Activated T-helper 1 cell treated with anti-CD3 and anti-CD28 coated beads, Interleukin-12 subunit alpha, Interleukin-12 subunit beta, Interleukin-2, Interleukin-4 antibody, amounts not matched to agents 30 ng/mL and 10 ng/mL and 1 ng/mL, durations not matched to agents 14 hours and 24 hours and 36 hours (primary cell): ENCODE measurements around the gene CCR6. TPM values are rescaled to one million over a fixed set of nuclear protein-coding genes. Genes with fewer than 3 reads are reported as not detected.
A peak's percentile ranks its signal among the peaks of the same experiment; 100 is the strongest.
"Not testable (repeated sequence)": the region's sequence is repeated elsewhere in the genome, so short reads cannot be mapped to it uniquely, and the experiment has no call there.

ENCODE experiments used
- DNase-seq: peaks from one replicate; pipeline ENCODE4 v3.0.0; 2021; ENCODE audit warnings: low spot score
- H3K27ac Mint-ChIP-seq: one replicate; pipeline ENCODE4 v1.8.0; 2021; ENCODE audit warnings: mild to moderate bottlenecking, mixed read lengths
- H3K27me3 Mint-ChIP-seq: one replicate; pipeline ENCODE4 v1.8.0; 2022; ENCODE audit warnings: mild to moderate bottlenecking, moderate library complexity, mixed read lengths; ENCODE audit not compliant: insufficient read depth
- H3K36me3 Mint-ChIP-seq: one replicate; pipeline ENCODE4 v1.8.0; 2021; ENCODE audit warnings: low read depth, mixed read lengths
- H3K4me1 Mint-ChIP-seq: one replicate; pipeline ENCODE4 v1.8.0; 2021; ENCODE audit warnings: low read depth, mixed read lengths
- H3K4me3 Mint-ChIP-seq: one replicate; pipeline ENCODE4 v1.8.0; 2021; ENCODE audit warnings: mild to moderate bottlenecking, moderate library complexity, mixed read lengths
- H3K9me3 Mint-ChIP-seq: one replicate; pipeline ENCODE4 v1.8.0; 2021; ENCODE audit warnings: mixed read lengths
- intact Hi-C: fragments of 100-400 bp; cut with micrococcal nuclease; formaldehyde crosslinking; loops from one replicate; pipeline ENCODE4 v1.15.1; 2024
- total RNA-seq: library from RNA; stranded (reverse); gene quantifications from 2 replicates; pipeline ENCODE4 v1.2.3, GENCODE V29; 2022

CCR6 gene
- total RNA-seq: not detected in 2 replicates

- Mint-ChIP-seq H3K27ac (no peak within 1 kb of the TSS), H3K4me3 (no peak within 1 kb of the TSS), H3K9me3 (no peaks in the 10 kb centered on the region), H3K4me1 (no peaks in the 10 kb centered on the region), H3K27me3 (peaks cover 7% of the 10 kb centered on the region), H3K36me3 (no peaks in the 10 kb centered on the region)
- intact Hi-C loops: no loop called here
- no peak for DNase-seq
Observed at GRCh38 chr6:167122827-167123657, at the start of gene CCR6. CCR6 (plus strand) TSS chr6:167123096; CDS start chr6:167136135, 13,039 bp downstream.

- H3K27me3 Mint-ChIP-seq: peaks cover 33% of the 10 kb centered on the region
- peaks cover 15% of the 10 kb centered on the region for H3K9me3 Mint-ChIP-seq
- no peak overlapping the region for H3K4me3 Mint-ChIP-seq
- no peaks in the 10 kb centered on the region for H3K4me1 Mint-ChIP-seq
- DNase-seq: no peak
- intact Hi-C loops: no loop called here
- H3K27ac Mint-ChIP-seq: no peak overlapping the region
- H3K36me3 Mint-ChIP-seq: no peaks in the 10 kb centered on the region
Observed at GRCh38 chr6:167073679-167074274, 49.1 kb upstream of the CCR6 start.

GRCh38 chr6:167077241-167077932 is 45.5 kb upstream of the CCR6 start:
- peaks cover 15% of the 10 kb centered on the region for H3K27me3 Mint-ChIP-seq
- DNase-seq: no peak
- H3K27ac Mint-ChIP-seq: no peak overlapping the region
- no peaks in the 10 kb centered on the region for H3K36me3 Mint-ChIP-seq
- H3K4me1 Mint-ChIP-seq: peaks cover 14% of the 10 kb centered on the region
- no peak overlapping the region for H3K4me3 Mint-ChIP-seq
- peaks cover 10% of the 10 kb centered on the region for H3K9me3 Mint-ChIP-seq
- intact Hi-C loops: no loop called here

- Mint-ChIP-seq H3K9me3 (no peaks in the 10 kb centered on the region), H3K4me3 (no peak overlapping the region), H3K27ac (no peak overlapping the region), H3K4me1 (peaks cover 14% of the 10 kb centered on the region), H3K27me3 (peaks cover 12% of the 10 kb centered on the region), H3K36me3 (no peaks in the 10 kb centered on the region)
- DNase-seq: no peak
- intact Hi-C loops: loop anchor here (2.0 kb wide), 1 partner anchor 32 kb away; no protein-coding TSS in a partner anchor
Observed at GRCh38 chr6:167078745-167079144, 44.2 kb upstream of the CCR6 start.

GRCh38 chr6:167079853-167080297 is 43.0 kb upstream of the CCR6 start:
- H3K27me3 Mint-ChIP-seq: peaks cover 11% of the 10 kb centered on the region

GRCh38 chr6:167087857-167088354 is 35.0 kb upstream of the CCR6 start:
- Mint-ChIP-seq H3K27ac (no peak overlapping the region), H3K4me1 (peaks cover 26% of the 10 kb centered on the region), H3K4me3 (no peak overlapping the region), H3K27me3 (peaks cover 10% of the 10 kb centered on the region), H3K36me3 (no peaks in the 10 kb centered on the region), H3K9me3 (peaks cover 5% of the 10 kb centered on the region)
- no peak for DNase-seq
- intact Hi-C loops: no loop called here

More at GRCh38 chr6:167079853-167080297, 43.0 kb upstream of the CCR6 start:
- Mint-ChIP-seq H3K4me3 (no peak overlapping the region), H3K4me1 (peaks cover 14% of the 10 kb centered on the region), H3K27ac (no peak overlapping the region), H3K9me3 (no peaks in the 10 kb centered on the region), H3K36me3 (no peaks in the 10 kb centered on the region)
- peak; percentile 14 for DNase-seq
- intact Hi-C loops: loop anchor here (1.0 to 2.0 kb wide), 2 partner anchors 33 to 62 kb away; no protein-coding TSS in a partner anchor

GRCh38 chr6:167088741-167089140 is 34.2 kb upstream of the CCR6 start:
- H3K27me3 Mint-ChIP-seq, H3K27ac Mint-ChIP-seq, H3K4me3 Mint-ChIP-seq, H3K36me3 Mint-ChIP-seq, DNase-seq, intact Hi-C loops, H3K9me3 Mint-ChIP-seq: not testable (repeated sequence)
- peaks cover 32% of the 10 kb centered on the region for H3K4me1 Mint-ChIP-seq

- Mint-ChIP-seq H3K4me3 (no peak overlapping the region), H3K27me3 (peaks cover 6% of the 10 kb centered on the region), H3K9me3 (peaks cover 5% of the 10 kb centered on the region), H3K27ac (no peak overlapping the region), H3K36me3 (no peaks in the 10 kb centered on the region), H3K4me1 (peaks cover 37% of the 10 kb centered on the region)
- intact Hi-C loops: no loop called here
- no peak for DNase-seq
Observed at GRCh38 chr6:167089243-167090142, 33.4 kb upstream of the CCR6 start.

- no peaks in the 10 kb centered on the region for H3K36me3 Mint-ChIP-seq
Observed at GRCh38 chr6:167090171-167090570, 32.7 kb upstream of the CCR6 start.

GRCh38 chr6:167091026-167091804 is 31.7 kb upstream of the CCR6 start:
- Mint-ChIP-seq H3K27ac (no peak overlapping the region), H3K9me3 (no peaks in the 10 kb centered on the region), H3K27me3 (peaks cover 2% of the 10 kb centered on the region), H3K4me1 (peaks cover 48% of the 10 kb centered on the region), H3K36me3 (no peaks in the 10 kb centered on the region), H3K4me3 (no peak overlapping the region)
- DNase-seq: no peak
- intact Hi-C loops: no loop called here

More at GRCh38 chr6:167090171-167090570, 32.7 kb upstream of the CCR6 start:
- no peak for DNase-seq
- H3K27me3 Mint-ChIP-seq: peaks cover 6% of the 10 kb centered on the region
- H3K4me1 Mint-ChIP-seq: peaks cover 44% of the 10 kb centered on the region
- H3K27ac Mint-ChIP-seq: no peak overlapping the region
- H3K4me3 Mint-ChIP-seq: no peak overlapping the region
- intact Hi-C loops: no loop called here
- H3K9me3 Mint-ChIP-seq: peaks cover 5% of the 10 kb centered on the region

GRCh38 chr6:167091805-167092107 is 31.1 kb upstream of the CCR6 start:
- intact Hi-C loops: no loop called here
- no peaks in the 10 kb centered on the region for H3K9me3 Mint-ChIP-seq
- H3K36me3 Mint-ChIP-seq: no peaks in the 10 kb centered on the region
- H3K27ac Mint-ChIP-seq: no peak overlapping the region
- peaks cover 2% of the 10 kb centered on the region for H3K27me3 Mint-ChIP-seq
- DNase-seq: no peak
- H3K4me3 Mint-ChIP-seq: no peak overlapping the region
- H3K4me1 Mint-ChIP-seq: peaks cover 48% of the 10 kb centered on the region
